NT2/D1 (cell line): ENCODE results near the gene SEMA4C.
A peak's percentile ranks its signal among the peaks of the same experiment; 100 is the strongest.

ENCODE experiments used
- DNase-seq: peaks from one replicate; pipeline ENCODE4 v3.0.0-alpha.2; 2011; ENCODE audit warnings: low read depth, low spot score
- H3K27me3 ChIP-seq: 2 replicates; pipeline ENCODE4 v1.6.0; 2011; ENCODE audit warnings: mild to moderate bottlenecking; ENCODE audit not compliant: insufficient read length, insufficient read depth
- H3K36me3 ChIP-seq: 2 replicates; pipeline ENCODE4 v1.6.1; 2011; ENCODE audit warnings: mild to moderate bottlenecking, low read length, mixed read lengths; ENCODE audit not compliant: insufficient read depth, insufficient read length
- H3K4me1 ChIP-seq: 2 replicates; pipeline ENCODE4 v1.5.1; 2011; ENCODE audit not compliant: insufficient read depth, insufficient read length
- H3K4me3 ChIP-seq: 2 replicates; pipeline ENCODE4 v1.5.1; 2011; ENCODE audit warnings: low read depth; ENCODE audit not compliant: insufficient read length
- H3K9ac ChIP-seq: 2 replicates; pipeline ENCODE4 v1.6.0; 2011; ENCODE audit warnings: low read depth; ENCODE audit not compliant: insufficient read length
- H3K9me3 ChIP-seq: 2 replicates; pipeline ENCODE4 v1.5.1; 2011; ENCODE audit warnings: mild to moderate bottlenecking, low read length; ENCODE audit not compliant: insufficient read depth
- SUZ12 ChIP-seq: IDR thresholded peaks from 2 replicates; pipeline ENCODE4 v1.6.1; 2011; ENCODE audit not compliant: insufficient read length, insufficient read depth; ENCODE audit errors: extremely low read depth
- YY1 ChIP-seq: IDR thresholded peaks from 2 replicates; pipeline ENCODE4 v1.6.1; 2011; ENCODE audit not compliant: insufficient read length, insufficient read depth
- ZNF274 ChIP-seq: IDR thresholded peaks from 2 replicates; pipeline ENCODE4 v1.6.1; 2011; ENCODE audit warnings: mild to moderate bottlenecking, low read depth, low read length

The SEMA4C gene

DNA sequence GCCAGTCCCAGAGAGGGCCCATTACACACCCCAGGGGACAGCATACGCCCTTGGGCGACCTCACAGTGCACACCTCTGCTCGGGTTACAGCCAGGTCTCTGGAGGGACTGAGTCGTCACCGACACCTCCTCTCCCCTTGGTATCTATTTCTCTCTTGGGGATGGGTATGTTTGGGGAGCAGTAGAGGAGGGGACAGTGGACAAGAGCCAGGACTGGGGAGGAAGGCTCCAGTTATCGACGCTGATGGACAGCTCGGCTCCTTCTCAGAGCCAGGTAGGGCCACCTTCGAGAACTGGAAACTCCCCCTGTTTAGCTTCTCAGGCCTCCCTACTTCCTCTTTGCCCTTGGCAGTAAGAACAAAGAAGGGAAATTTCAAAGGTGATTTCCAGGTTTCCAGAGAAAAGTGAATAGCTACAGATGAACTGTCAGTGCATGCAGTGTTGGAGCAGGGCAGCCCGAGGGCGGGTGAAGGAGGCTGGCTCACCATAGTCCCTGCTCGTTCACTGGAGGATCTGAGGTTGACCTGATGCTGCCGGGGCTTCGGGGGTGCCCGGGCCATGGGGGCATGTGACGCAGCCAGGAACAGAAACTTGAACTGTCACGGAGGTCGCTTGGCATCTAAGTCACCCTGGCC is 4.4 kb upstream of the SEMA4C start:
- TF ChIP-seq YY1 (no peak), SUZ12 (no peak), ZNF274 (no peak)
- H3K9me3 ChIP-seq, result no peaks in the 10 kb centered on the region
- no peak overlapping the region for H3K4me3 ChIP-seq
- peaks cover 7% of the 10 kb centered on the region for H3K27me3 ChIP-seq
- peaks cover 43% of the 10 kb centered on the region for H3K4me1 ChIP-seq
- H3K36me3 ChIP-seq, result no peaks in the 10 kb centered on the region
- DNase-seq, result no peak
- peak overlapping the region; percentile 28 for H3K9ac ChIP-seq

DNA sequence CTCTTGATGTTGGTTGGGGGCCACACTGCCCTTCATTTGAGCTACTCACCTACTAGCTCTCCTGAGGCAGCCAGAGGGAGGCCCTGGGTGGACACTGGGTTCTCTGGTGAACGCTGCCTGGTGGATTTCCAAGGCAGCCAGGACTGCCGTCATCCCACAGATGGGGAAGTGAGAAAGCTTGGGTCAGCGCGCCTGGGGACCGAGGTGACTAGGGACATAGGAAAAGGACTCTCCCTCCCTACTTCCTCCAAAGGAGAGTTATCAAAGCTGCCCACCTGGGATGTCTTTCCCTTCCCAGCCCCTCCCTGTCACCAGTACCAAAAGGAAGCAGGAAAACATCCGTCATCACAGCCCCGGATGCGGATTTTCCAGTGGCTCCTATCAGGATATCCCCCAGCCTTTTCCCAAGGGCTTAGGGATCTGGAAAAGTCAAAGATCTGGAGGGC is 3.8 kb upstream of the SEMA4C start:
- no peak for DNase-seq
- TF ChIP-seq YY1, result no peak
- no peak for TF ChIP-seq SUZ12
- TF ChIP-seq ZNF274, result no peak
- Histone ChIP-seq H3K4me3 (no peak overlapping the region), H3K36me3 (no peaks in the 10 kb centered on the region), H3K27me3 (peaks cover 7% of the 10 kb centered on the region), H3K9me3 (no peaks in the 10 kb centered on the region), H3K9ac (peak overlapping the region; percentile 28), H3K4me1 (peaks cover 38% of the 10 kb centered on the region)

DNA sequence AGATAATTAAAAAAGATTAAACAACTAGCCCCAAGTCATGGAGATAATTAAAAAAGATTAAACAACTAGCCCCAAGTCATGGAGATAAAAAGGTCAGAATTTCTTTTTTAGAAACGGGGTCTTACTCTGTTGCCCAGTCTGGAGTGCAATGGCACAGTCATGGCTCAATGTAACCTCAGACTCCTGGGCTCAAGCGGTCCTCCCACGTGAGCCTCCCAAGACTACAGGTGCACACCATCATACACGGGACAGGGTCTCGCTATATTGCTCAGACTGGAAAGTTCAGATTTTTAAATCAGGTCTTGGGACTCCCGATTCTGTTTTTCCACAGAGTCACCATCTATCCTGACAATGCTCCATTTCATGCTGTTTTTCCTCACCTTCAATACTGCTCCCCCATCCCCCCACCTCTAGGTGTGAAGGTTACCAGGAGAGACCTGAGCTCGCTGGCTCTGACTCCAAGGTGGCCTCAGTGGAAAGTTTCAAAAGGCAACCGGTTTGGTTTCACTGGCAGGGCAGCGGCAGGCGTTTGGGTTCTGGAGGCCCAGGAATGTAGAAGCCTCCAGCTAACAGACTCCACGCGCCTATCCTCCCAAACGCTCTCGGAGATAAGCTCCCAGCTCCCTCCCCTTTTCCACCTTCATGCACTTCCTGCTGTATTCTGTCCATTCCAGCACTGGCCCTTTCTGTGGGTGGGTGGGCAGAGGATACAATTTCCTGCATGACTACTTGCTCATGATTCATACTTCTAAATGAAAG is 2.9 kb upstream of the SEMA4C start:
- no peak for DNase-seq
- H3K4me3 ChIP-seq, result no peak overlapping the region
- H3K36me3 ChIP-seq, result peaks cover 3% of the 10 kb centered on the region
- peaks cover 3% of the 10 kb centered on the region for H3K27me3 ChIP-seq
- H3K9me3 ChIP-seq, result no peaks in the 10 kb centered on the region
- H3K4me1 ChIP-seq, result peaks cover 32% of the 10 kb centered on the region
- TF ChIP-seq ZNF274 (no peak), SUZ12 (no peak), YY1 (no peak)
- H3K9ac ChIP-seq, result no peak overlapping the region

DNA sequence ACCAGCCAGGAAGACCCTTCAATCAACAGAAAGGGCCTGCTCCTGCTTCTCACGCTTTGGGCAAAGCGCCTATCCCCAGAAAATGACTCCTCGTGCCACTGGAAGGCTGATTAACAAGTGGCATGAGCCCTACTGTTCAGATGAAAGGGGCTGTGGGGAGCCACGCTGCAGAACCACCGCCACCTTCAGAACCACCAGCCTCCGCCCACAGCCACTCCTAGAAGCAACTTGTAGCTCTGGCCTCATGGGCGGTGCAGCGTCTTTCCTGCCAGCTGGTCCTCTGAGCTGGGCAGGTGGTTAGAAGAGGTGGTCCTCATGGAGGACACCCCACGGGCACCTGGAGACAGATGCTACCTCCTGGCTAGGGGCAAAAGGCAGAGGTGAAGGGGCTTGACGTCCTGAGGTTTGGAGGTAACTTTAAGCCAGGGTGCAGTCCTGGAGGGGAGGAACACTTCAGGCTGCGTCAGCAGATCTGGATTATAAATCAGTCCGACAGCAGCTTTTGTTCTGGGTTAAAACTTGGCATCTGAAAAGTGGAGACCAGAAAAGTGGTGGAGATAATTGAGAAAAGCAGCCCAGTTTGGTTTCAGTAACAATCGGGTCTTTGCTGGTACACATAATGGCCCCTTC is 861 bp upstream of the SEMA4C start:
- Histone ChIP-seq H3K36me3 (peaks cover 23% of the 10 kb centered on the region), H3K9ac (peak overlapping the region; percentile 86), H3K4me1 (peaks cover 32% of the 10 kb centered on the region), H3K4me3 (peak overlapping the region; percentile 83), H3K27me3 (peaks cover 3% of the 10 kb centered on the region), H3K9me3 (no peaks in the 10 kb centered on the region)
- DNase-seq, result no peak
- no peak for TF ChIP-seq YY1
- TF ChIP-seq SUZ12, result no peak
- no peak for TF ChIP-seq ZNF274

DNA sequence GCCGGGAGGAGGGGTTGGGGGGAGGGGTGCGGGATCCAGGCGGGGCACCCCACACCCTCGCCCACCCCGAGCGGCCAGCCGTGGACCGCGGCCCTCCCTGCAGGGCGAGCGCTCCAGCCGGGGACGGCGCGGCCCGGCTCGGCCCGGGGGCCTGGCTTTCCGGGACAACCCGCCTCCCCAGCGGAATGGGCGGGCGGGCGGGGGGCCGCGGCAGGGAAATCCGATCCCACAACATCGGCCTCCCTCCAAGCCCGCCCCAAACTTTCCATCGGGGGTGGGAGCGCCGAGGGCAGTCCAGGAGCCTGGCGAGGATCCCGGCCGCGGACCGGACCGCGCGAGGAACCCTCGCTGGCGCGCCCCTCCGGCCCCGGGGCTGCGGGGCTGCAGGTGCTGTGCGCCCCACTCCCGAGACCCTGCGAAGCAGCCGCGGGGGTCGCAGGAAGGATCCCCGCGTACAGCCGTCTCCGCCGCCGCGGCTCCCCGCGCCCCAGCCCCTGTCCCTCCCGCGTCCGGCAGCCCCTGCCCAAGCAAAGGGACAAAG is 529 bp downstream of the SEMA4C start:
- Histone ChIP-seq H3K9ac (peak overlapping the region; percentile 90), H3K27me3 (peaks cover 3% of the 10 kb centered on the region), H3K9me3 (no peaks in the 10 kb centered on the region), H3K36me3 (peaks cover 37% of the 10 kb centered on the region), H3K4me3 (peak overlapping the region; percentile 83), H3K4me1 (peaks cover 27% of the 10 kb centered on the region)
- TF ChIP-seq SUZ12 (no peak), ZNF274 (no peak), YY1 (no peak)
- DNase-seq, result no peak

DNA sequence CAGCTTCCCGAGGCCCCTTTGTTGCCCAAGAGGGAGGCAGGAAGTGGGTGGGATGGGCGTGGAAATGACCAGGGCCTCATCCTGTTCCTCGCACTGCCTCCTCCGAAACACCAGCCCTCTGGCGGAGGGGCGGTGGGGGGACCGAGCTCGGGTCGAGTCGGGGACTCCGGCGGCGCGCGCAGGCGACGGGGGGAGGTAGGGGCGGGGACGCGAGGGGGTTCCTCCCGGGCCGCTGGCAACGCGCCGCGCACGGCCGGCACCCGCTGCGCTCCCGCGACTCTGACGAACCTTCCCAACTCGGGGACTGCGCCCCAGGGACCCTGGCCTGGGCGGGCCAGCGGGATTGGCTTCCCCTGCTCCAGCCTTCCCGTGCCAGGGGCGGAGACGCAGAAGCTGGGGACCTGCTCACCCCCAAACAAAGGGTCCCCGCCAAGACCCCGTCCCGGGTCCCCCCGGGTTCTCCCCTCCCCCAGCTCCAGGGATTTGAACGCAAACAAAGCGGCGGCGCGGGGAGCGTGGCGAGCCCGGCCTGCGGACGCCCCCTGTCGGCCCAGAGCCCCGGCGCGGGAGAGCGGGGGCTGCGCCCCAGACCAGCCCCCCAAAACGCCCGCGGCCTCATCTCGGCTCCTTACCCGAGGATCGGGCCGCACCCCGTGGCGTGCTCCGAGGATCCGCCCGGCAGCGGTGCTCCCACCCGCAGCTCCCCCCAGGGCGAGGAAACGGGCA is 1.2 kb downstream of the SEMA4C start:
- Histone ChIP-seq H3K4me3 (peak overlapping the region; percentile 83), H3K4me1 (peaks cover 23% of the 10 kb centered on the region), H3K36me3 (peaks cover 43% of the 10 kb centered on the region), H3K9ac (peak overlapping the region; percentile 90), H3K27me3 (peaks cover 3% of the 10 kb centered on the region), H3K9me3 (no peaks in the 10 kb centered on the region)
- TF ChIP-seq YY1 (no peak), SUZ12 (no peak), ZNF274 (no peak)
- no peak for DNase-seq
